ENCODE results near the gene PHOSPHO1. TPM values are rescaled to one million over a fixed set of nuclear protein-coding genes. Genes with fewer than 3 reads are reported as not detected.
A peak's percentile ranks its signal among the peaks of the same experiment; 100 is the strongest.
"Not testable (repeated sequence)": the region's sequence is repeated elsewhere in the genome, so short reads cannot be mapped to it uniquely, and the experiment has no call there.

PHOSPHO1 gene
- total RNA-seq, 1 experiment from 2014 or later: not detected

DNA sequence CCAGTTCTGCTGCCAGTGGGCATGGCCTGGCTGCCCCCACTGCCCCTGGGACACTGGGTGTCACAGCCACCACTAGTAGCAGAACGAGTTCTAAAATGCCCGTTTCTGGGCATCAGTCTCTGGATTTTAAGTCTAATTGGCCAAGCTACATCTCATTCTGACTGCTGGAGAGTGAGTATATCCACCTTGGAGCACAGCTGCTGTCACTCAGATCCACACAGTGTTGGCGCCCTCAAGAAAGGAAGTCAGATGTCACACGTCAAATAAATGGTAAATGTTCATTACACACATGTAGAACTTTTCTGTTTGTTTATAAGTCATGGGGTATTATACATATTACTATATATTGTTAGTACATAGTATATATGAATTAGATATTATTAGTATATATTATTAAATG lies 39.7 kb downstream of the PHOSPHO1 start:
- no peaks in the 10 kb centered on the region for H3K36me3 ChIP-seq
- no peak for DNase-seq
- peaks cover 8% of the 10 kb centered on the region for H3K9me3 ChIP-seq
- H3K27me3 ChIP-seq: no peaks in the 10 kb centered on the region
- H3K4me3 ChIP-seq: no peak overlapping the region

DNA sequence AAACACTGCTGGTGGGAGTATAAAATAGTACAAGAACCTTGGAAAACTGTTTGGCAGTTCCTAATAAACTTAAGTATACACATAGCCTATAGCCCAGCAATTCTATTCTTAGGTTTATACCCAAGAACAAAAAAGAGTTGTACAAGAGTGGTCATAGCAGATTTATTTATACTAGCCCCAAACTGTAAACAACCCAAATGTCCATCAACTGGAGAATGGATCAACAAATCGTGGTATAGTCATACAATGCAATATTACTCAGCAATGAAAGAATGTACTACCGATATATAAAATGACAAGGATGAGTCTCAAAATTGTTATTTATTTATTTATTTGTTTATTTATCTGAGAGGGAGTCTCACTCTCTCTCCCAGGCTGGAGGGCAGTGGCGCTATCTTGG lies 43.3 kb downstream of the PHOSPHO1 start:
- H3K4me3 ChIP-seq: no peak overlapping the region
- no peaks in the 10 kb centered on the region for H3K36me3 ChIP-seq
- H3K9me3 ChIP-seq: peaks cover 24% of the 10 kb centered on the region
- no peaks in the 10 kb centered on the region for H3K27me3 ChIP-seq
- no peak for DNase-seq

- not testable (repeated sequence) for H3K4me3 ChIP-seq, DNase-seq, H3K27me3 ChIP-seq, H3K36me3 ChIP-seq
- peaks cover 25% of the 10 kb centered on the region for H3K9me3 ChIP-seq
These were observed 45.2 kb downstream of the PHOSPHO1 start for GRCh38 chr17:49185381-49185780.

DNA sequence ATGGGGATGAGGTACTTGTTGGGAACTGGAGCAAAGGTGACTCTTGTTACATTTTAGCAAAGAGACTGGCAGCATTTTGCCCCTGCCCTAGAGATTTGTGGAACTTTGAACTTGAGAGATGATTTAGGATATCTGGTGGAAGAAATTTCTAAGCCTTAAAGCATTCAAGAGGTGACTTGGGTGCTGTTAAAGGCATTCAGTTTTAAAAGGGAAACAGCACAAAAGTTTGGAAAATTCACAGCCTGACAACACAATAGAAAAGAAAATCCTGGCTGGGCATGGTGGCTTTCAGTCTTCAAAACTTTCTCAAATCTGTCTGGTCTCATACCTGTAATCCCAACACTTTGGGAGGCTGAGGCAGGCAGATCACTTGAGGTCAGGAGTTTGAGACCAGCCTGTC lies 46.1 kb downstream of the PHOSPHO1 start:
- H3K4me3 ChIP-seq, DNase-seq, H3K36me3 ChIP-seq, H3K27me3 ChIP-seq: not testable (repeated sequence)
- H3K9me3 ChIP-seq: peaks cover 25% of the 10 kb centered on the region

GRCh38 chr17:49183801-49184200 lies 46.8 kb downstream of the PHOSPHO1 start:
- Histone ChIP-seq H3K9me3 (peaks cover 25% of the 10 kb centered on the region), H3K27me3 (no peaks in the 10 kb centered on the region), H3K4me3 (no peak overlapping the region), H3K36me3 (no peaks in the 10 kb centered on the region)
- DNase-seq: no peak

DNA sequence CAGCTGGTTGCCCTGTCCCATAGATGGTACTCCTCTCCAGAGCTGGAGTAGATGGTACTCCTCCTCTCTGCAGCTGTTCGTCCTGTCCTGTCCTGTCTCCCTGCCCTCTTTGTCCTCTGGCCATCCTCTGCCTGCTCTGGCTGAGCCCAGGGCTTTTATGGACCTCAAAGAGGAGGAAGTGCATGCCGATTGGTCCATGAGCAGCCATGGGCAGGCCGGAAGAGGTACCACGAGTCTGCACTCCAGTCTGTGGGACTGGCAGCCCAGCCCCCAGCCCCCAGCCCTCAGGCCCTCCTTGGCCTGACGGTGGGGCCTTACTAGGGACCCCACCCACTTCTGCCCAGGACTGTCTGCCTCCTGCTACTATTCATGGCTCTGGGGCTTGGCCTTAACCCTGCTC lies 47.2 kb downstream of the PHOSPHO1 start:
- no peak overlapping the region for H3K4me3 ChIP-seq
- no peaks in the 10 kb centered on the region for H3K36me3 ChIP-seq
- H3K9me3 ChIP-seq: peaks cover 25% of the 10 kb centered on the region
- H3K27me3 ChIP-seq: no peaks in the 10 kb centered on the region
- DNase-seq: no peak

DNA sequence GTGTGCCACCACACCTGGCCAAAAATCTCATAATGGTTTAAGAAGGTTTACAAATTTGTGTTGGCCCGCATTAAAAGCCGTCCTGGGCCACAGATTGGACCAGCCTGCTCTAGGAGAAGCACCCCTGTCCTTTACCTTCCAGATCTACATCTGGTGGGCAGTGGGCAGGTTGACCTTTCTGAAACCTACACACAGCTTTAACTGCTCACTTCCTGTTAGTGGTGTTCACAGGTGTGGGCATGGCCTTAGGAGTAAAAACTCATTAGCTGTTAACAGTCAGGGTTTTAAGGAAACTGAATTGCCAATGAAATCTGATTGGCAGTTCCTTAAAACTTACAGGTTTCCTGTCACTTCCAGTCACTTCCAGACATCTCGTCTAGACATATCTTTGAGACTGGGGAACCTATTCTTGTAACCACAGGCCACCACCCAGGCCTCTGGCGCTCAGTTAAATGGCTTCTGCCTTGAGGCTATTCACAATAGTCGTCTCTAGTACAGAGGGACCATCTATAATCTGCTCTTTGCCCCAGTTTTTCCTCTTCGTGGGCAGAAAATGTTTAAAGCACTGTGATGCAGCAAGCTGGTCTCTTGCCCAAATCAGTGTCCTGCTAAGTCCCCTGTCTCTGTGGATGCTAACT lies 49.5 kb downstream of the PHOSPHO1 start:
- Histone ChIP-seq H3K9me3 (peaks cover 26% of the 10 kb centered on the region), H3K4me3 (no peak overlapping the region), H3K27me3 (no peaks in the 10 kb centered on the region), H3K36me3 (no peaks in the 10 kb centered on the region)
- no peak for DNase-seq

DNA sequence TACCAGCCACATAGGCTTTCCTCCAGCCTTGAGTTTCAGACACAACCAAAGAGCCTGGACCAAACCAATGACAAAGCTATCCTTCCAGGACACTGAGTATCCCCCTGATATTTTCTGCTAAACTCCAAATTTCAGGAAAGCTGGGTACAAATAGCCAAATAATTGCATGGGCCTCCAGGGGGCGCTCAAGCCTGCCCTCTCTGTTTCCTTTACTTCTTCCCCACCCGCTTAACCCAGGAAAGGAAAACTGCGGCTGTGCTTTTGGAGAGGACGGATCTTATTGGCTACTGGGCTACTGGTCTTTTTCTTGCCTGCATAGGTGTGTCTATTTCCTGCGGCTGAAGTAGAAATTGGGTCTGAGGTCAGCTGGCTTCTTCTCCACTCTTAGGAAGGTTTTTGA lies 50.3 kb downstream of the PHOSPHO1 start:
- H3K36me3 ChIP-seq: no peaks in the 10 kb centered on the region
- no peaks in the 10 kb centered on the region for H3K27me3 ChIP-seq
- DNase-seq: peak; percentile 54
- H3K9me3 ChIP-seq: peaks cover 26% of the 10 kb centered on the region
- no peak overlapping the region for H3K4me3 ChIP-seq

DNA sequence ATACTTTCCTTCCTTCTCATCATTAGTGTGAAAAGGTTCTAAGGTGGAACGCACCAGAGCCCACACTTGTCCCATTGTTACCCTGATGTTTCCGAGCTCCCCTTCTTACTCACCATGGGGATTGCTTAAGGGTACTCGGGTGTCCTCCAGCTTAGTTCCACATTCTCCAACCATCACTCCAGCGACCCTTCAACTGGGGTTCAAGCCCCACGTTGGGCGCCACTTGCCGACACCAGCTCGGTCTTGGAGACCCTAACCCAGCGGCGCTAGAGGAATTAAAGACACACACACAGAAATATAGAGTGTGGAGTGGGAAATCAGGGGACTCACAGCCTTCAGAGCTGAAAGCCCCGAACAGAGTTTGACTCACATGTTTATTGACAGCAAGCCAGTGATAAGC lies 54.6 kb downstream of the PHOSPHO1 start:
- not testable (repeated sequence) for DNase-seq, H3K36me3 ChIP-seq, H3K4me3 ChIP-seq, H3K27me3 ChIP-seq
- peaks cover 26% of the 10 kb centered on the region for H3K9me3 ChIP-seq

Other genes with a start within 250 kb of the PHOSPHO1 start
- gene IGF2BP1, start 233.4 kb downstream of the PHOSPHO1 start, total RNA-seq (2014; rRNA removed; shearing (Covaris generic); ENCODE audit: low replicate concordance): 0.52 and 0.95 TPM in 2 replicates
- 0.03 TPM in 1 of 2 replicates, not detected in the other for gene B4GALNT2, start 98.0 kb downstream of the PHOSPHO1 start, total RNA-seq (2014; rRNA removed; shearing (Covaris generic); ENCODE audit: low replicate concordance)
- gene GNGT2, start 20.2 kb downstream of the PHOSPHO1 start, total RNA-seq (2014; rRNA removed; shearing (Covaris generic); ENCODE audit: low replicate concordance): not detected in 2 replicates
- not detected in 2 replicates for gene ABI3, start 20.1 kb downstream of the PHOSPHO1 start, total RNA-seq (2014; rRNA removed; shearing (Covaris generic); ENCODE audit: low replicate concordance)
- gene ZNF652, start 131.5 kb upstream of the PHOSPHO1 start, total RNA-seq (2014; rRNA removed; shearing (Covaris generic); ENCODE audit: low replicate concordance): 5.5 and 8.1 TPM in 2 replicates
- gene PHB1, start 184.1 kb upstream of the PHOSPHO1 start, total RNA-seq (2014; rRNA removed; shearing (Covaris generic); ENCODE audit: low replicate concordance): 179 and 303 TPM in 2 replicates